NOMO-1 (cell line): ENCODE data around the gene DKK2.
A peak's percentile ranks its signal among the peaks of the same experiment; 100 is the strongest.

Experiments used
- DNase-seq, 2 experiments: peaks; one replicate each; lab custom pipeline; 2025; ENCODE audit not compliant: unreplicated experiment in 2 of 2; lab: John Stamatoyannopoulos, UW

Gene DKK2, protein sequence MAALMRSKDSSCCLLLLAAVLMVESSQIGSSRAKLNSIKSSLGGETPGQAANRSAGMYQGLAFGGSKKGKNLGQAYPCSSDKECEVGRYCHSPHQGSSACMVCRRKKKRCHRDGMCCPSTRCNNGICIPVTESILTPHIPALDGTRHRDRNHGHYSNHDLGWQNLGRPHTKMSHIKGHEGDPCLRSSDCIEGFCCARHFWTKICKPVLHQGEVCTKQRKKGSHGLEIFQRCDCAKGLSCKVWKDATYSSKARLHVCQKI

GRCh38 chr4:107035819-107036583, at the start of gene DKK2:
TSS of gene DKK2 (minus strand) at chr4:107036313. CDS start at chr4:107035591, 722 bp downstream.
- DNase-seq, result peak; percentile 24 to 38

GRCh38 chr4:107077192-107077591, 41.1 kb upstream of the DKK2 start:
- DNase-seq, result no peak

- no peak for DNase-seq
Measured at GRCh38 chr4:107072836-107073736, 37.0 kb upstream of the DKK2 start.

GRCh38 chr4:107071108-107071507, 35.0 kb upstream of the DKK2 start:
- DNase-seq, result no peak

DNA sequence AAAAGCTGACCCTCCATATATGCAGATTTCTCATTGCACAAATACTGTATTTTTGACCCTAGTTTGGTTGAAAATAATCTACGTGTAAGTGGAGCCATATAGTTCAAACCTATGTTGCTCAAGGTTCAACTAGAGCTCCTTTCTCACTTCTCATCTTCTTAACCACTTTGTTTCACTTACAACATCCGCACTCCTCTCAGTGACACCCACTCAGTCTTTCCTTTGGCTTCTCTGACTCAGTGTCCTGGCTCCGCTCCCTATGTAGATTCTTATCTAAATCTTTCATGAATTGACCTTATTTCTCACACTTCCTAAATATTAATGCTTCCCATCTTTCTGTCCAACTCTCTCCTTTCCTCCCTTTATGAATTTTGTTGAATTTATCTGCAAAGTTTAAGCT, 32.9 kb upstream of the DKK2 start:
- peak; percentile 63 to 81 for DNase-seq

- no peak for DNase-seq
Measured at GRCh38 chr4:107068116-107068515, 32.0 kb upstream of the DKK2 start.

- DNase-seq, result peak; percentile 56 to 69
Measured at GRCh38 chr4:107066621-107067020, 30.5 kb upstream of the DKK2 start.

- peak; percentile 8 to 37 for DNase-seq
Measured at GRCh38 chr4:107065201-107065600, 29.1 kb upstream of the DKK2 start.

GRCh38 chr4:107060388-107060787, 24.3 kb upstream of the DKK2 start:
- DNase-seq, result no peak

GRCh38 chr4:107058828-107059227, 22.7 kb upstream of the DKK2 start:
- no peak for DNase-seq

GRCh38 chr4:107050525-107051135, 14.5 kb upstream of the DKK2 start:
- peak; percentile 7 to 26 for DNase-seq

DNA sequence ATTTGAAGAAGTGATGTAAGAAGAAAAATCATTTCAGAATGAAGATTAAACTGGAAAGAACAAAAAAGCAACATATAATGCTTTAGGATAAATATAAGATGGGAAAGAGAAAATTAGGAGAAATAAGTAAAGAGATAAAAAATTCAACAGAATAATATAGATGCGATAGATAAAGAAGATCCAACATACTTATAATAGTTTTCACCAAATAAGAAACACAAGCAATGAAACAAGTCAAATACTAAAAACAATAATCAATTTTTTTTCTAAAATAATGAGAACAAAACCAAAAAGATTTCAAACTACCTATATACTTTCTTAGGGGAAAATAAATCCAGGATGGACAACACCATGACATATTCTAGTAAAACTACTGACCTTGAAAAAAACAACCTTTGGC, 10.1 kb upstream of the DKK2 start:
- DNase-seq, result no peak

- DNase-seq, result no peak
Measured at GRCh38 chr4:107044170-107044569, 8.1 kb upstream of the DKK2 start.

DNA sequence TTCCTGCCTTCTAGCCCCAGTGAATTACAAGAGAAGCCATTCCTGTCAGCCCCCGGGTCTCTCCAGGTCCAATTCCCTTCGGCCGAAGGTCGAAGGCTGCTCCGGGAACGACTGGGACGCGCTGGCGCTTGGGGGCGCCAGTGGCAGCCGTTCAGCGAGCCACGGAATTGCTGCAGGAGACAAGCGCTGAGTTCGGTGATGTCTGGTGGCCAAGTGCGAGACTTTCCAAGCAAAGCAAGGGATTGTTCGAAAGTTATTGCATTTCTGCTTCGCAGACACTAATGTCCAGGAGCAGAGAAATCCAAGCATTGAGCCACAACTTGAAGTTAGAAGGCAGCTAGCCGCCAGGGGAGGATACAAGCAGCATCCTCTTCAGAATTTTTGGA, 1.1 kb upstream of the DKK2 start:
- DNase-seq, result peak; percentile 29 to 36

DNA sequence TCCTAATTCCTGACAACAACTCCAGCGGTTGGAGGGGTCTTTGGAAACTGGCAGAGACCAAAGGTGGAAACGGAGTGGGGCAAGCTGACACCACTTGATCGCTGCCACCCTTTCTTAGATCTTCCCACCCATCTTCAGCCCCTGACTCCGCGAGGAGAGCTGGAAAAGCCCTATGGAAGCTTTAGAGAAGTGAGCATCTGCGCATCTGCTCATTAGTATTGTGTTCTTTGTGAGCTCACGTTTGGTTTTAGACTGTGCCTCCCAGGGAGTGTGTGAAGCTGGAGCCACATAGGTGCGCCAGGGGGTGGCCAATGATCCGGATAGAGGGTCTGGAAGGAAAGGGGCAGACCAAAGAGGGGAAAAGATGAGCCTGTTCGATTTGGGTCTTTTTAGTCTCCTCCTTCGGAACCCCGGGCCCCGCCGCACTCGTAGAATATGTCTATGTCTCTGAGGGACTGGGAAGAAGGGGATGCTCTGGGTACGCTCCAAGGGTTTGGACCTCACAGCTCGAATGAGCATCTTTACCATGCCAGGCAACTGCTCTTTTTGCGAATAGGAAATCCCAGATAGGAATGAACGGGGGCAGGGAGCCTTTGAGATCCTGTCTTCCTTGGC, 578 bp upstream of the DKK2 start:
- peak in 1 of 2 experiments; percentile 19 for DNase-seq

DNA sequence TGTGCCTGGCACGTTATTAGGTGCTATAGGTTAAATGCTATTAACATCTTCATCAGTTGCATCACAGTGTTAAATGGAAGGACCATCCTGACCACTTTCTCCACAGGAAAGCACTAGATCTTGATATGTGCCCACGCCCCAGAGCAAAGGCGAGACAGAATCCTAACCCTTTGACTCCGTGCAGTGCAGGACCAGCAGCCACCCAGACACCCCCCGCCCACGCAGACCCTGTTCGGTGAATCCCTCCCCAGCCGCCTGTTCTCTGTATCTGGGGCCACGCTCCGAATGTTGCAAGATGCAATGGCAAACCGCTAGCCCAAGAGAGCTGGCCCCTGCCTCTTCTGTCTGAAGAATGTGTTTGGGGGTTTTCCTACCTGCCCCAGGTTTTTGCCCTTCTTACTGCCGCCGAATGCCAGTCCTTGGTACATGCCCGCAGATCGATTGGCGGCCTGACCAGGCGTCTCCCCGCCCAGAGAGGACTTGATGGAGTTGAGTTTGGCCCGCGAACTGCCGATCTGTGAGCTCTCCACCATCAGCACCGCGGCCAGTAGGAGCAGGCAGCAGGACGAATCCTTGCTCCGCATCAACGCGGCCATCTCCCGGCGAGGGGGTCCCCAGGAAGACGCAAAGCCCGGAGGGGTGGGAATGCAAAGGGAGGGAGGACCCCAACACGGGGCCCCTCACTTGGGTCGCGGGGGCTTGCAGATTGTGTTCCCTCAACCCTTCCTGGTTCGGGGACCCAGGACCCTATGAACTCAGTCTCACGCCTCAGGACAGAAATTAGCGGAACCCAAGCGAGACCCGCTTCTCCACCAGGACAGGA, 906 bp downstream of the DKK2 start:
- no peak for DNase-seq

DNA sequence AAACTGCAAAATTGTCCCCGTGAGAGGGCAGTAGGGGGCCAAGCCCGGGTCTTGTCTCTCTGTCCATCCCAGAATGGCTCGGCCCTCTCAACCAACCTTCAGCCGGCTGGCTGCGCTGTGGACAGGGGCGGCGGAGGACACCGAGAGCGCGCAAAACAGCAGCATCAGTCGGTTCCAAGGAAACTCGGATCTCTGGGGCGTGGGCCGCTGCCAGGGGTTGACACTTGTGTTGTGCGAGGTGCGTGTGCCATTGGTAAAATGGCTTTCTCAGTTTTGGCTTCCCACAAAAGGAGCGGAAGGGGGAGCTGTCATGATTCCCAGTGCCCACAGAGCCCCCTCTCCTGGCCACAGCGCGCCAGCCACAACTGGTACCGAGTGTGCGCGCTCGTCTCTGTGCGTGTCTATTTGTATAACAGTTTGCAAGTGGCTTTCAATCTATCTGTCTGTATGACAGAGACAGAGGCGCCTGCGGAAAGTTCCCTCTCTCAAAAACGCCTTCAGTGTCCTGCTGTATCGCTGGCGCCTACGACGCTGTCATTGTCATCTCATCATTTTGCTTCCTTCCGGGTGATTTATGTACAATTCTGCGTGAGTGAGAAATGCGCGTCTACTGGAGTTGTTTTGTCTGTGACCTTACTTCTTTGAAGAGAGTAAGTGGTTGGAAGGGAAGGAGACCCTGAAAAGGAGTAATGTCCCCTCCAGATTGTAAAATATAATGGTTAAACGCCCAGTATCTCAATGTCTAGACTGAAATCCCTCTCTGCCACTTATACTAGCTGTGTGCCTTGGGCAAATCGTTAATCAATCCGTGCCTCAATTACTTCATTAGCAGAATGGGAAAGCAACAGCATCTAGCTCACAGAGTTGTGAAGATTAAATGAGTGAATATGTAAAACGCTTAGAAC, 1.8 kb downstream of the DKK2 start:
- peak; percentile 53 to 57 for DNase-seq

DNA sequence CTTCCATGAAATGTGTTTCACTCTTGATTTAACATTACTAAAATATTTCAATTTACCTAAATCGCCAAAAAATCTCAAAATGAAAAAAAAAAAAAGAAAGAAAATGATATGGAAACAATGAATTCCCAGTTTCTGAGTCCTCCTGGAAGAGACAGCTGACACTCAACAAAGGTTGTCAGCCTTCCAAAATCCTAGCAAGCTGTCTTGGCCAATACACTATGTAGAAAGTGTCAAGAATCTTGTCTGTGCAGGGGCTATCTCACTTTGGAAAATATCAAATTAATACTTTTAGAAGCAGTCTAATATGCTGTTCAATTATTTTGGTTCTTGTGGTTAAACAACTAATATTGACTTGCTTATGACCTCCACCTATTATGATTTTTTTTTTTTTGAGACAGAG, 8.7 kb downstream of the DKK2 start:
- no peak for DNase-seq

- DNase-seq, result no peak
Measured at GRCh38 chr4:107018344-107018735, 17.8 kb downstream of the DKK2 start.
